ENCODE results near the gene FOXK1.

The FOXK1 gene

GRCh38 chr7:4766666-4767519, 84.8 kb downstream of the FOXK1 start:
- no peak for DNase-seq

- no peak for DNase-seq
Observed at GRCh38 chr7:4768597-4769569, 86.8 kb downstream of the FOXK1 start.

GRCh38 chr7:4769761-4770160, 87.7 kb downstream of the FOXK1 start:
- DNase-seq: no peak

- no peak for DNase-seq
Observed at GRCh38 chr7:4770886-4771285, 88.8 kb downstream of the FOXK1 start.

- no peak for DNase-seq
Observed at GRCh38 chr7:4771737-4772136, 89.6 kb downstream of the FOXK1 start.

- no peak for DNase-seq
Observed at GRCh38 chr7:4772306-4772705, 90.2 kb downstream of the FOXK1 start.

DNA sequence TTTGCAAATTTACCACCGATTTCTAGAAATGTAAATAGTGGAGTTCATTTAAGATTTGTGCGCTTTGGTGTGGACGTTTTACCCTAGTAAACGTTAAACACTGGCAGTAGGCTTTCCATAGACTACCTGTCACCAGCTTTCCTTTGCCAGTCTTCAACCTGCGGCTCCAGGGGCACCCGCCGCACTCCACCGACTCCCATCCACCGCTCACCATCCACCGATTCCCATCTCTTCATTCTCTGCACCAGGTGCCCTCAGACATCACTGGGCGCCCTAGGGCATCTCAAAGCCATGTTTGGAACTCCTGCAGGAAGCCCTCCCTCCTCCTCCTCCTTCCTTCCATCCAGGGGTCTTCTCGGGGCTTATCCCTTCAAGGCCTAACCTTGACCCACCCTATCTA, 91.9 kb downstream of the FOXK1 start:
- no peak for DNase-seq

DNA sequence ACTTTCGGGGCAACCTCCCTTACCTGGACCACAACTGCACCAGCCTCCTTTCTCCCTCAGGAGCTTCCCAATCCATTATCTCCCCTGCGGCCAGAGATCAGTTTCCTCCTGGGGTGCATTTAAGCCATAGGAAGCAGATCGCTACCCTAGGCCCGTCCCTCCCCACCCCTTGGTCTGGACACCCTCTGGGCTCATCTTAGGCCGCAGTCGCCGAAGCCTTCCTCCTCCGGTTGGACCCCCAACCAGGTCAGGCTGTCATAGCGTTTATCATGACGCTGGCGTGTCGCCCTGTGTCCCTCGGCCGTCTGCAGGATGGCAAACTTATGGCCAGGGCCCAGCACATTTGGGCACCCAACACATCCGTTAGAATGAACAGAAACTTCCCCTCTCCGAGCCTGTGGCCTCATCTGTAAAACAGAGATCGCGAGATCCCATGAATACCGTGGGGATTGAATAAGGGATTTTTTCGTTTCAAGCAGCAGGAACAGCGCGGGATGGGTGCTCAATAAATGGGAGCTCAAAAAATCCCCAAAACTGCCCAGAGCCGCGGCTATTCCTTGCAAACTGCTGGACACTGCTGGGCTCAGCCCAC, 92.7 kb downstream of the FOXK1 start:
- DNase-seq: no peak

DNA sequence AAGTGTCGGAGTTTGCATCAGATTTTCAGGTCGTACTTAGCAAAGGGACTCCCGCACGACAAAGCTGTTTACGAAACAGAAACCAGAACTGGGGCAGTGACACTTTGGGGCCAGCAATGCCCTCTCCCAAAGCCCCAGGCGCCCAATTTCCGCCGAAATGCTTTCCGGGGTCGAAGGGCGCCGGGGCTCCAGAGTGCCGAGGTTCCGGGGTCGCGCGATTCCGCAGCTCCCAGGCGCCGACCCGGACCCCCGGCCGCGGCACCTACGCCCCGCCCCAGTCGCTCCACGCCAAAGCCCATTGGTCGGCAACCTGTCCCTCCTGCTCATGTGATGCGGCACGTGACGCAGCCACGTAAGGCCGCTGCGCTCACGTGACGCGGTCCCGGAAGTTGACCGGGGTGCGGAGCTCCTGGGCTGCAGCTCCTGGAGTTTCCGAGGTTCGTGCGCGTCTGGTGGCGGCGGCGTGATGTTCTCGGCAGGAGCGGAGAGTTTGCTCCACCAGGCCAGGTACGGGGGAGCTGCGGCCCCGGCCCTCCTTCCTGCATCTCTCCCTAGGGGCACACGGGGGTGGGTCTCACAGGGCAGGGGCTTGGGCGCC, 93.3 kb downstream of the FOXK1 start, which contains the start of gene AP5Z1:
TSS of gene AP5Z1 (plus strand) at position 374 of the 598 bp plus-strand sequence. CDS start at position 467, 93 bp downstream.
- DNase-seq: peak; percentile 84 to 93 (median 86)

DNA sequence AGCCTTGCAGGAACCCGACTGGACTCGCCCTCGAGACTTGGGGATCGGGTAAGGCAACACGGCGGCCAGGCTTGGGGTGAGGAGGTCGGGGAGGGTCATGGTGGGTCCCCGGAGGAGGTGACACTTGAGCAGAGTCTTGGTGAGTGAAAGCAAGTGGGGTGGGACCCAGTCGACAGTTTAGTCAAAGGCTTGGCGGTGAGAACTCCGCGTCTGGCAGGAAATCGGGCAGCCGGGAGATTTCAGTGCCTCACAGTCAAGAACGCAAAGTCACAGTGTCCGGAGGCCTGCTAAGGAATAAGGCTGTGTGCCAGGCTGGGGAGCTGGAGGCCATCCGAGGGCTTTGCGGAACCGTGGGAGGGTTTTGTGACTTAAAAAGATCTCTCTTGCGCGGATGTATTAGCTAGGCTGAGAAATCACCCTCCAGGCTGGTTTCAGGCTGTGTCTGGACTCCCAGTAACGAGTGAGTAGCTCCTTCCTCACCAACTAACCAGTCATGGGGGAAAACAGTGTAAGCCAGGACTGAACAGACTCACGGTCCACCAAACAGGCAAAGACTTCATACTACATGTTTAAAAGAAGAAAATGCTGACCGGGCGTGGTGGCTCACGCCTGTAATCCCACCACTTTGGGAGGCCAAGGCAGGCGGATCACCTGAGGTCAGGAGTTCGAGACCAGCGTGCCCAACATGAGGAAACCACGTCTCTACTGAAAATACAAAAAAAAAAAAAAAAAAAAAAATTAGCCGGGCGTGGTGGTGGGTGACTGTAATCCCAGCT, 93.9 kb downstream of the FOXK1 start:
- DNase-seq: peak in 2 of 4 experiments; percentile 50

DNA sequence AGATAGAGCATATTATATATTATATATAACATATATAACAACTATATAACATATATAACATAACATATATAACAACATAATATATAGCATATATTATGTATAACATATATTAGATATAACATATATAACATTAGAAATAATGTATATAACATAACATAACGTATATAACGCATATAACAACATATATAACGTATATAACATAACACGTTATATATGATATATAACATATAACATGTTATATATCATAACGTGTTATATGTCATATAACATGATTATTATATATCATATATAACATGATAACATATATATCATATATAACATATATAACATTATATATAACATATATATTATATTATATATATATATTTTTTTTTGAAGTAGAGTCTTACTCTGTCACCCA, 97.0 kb downstream of the FOXK1 start:
- no peak for DNase-seq

- no peak for DNase-seq
Observed at GRCh38 chr7:4781366-4782069, 99.4 kb downstream of the FOXK1 start.

- DNase-seq: no peak
Observed at GRCh38 chr7:4782333-4783291, 100.5 kb downstream of the FOXK1 start.

GRCh38 chr7:4783292-4783652, 101.2 kb downstream of the FOXK1 start:
- DNase-seq: no peak

- no peak for DNase-seq
Observed at GRCh38 chr7:4783762-4784351, 101.8 kb downstream of the FOXK1 start.

DNA sequence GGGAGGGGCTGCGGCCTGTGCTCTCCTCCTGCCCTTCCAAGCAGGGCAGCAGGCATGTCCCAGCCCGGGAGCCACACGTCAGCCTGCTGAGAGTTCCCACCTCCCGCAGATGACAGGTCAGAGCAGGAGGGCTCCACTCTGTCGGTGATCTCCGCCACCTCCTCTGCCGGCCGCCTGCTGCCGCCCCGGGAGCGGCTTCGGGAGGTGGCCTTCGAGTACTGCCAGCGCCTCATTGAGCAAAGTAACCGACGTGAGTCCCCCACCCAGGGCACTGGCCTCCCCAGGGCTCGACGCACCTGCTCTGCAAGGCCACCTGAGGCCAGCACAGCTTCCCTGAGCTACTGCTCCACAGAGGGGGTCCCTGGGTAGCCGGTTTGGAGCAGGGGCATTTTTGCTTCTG, 102.7 kb downstream of the FOXK1 start:
- no peak for DNase-seq

DNA sequence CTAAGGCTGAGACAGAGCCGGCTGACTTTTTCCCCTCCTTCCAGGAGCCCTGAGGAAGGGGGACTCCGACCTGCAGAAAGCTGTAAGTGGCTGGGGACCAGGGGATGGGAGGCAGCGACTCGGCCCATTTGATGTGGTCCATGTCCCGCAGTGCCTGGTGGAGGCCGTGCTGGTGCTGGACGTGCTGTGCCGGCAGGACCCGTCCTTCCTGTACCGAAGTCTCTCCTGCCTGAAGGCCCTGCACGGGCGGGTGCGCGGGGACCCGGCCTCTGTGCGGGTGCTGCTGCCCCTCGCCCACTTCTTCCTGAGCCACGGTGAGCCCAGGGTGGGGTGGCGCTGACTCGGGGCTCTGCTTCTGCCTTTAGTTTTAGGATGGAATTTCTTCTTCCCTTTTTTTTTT, 103.3 kb downstream of the FOXK1 start:
- DNase-seq: no peak

DNA sequence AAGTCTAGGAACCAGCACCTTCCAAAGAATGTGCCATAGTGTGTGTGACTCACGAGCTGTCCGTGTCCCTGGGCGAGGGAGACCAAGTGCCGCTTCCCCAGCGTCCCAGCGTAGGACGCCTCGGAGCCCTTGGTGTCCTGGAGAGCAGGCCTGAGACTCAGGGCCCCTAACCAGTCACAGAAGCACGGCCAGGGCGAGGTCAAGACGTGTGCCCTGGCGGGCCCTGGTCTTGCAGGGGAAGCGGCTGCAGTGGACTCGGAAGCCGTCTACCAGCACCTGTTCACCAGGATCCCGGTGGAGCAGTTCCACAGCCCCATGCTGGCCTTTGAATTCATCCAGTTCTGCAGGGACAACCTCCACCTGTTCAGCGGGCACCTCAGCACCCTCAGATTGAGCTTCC, 103.9 kb downstream of the FOXK1 start:
- no peak for DNase-seq

- no peak for DNase-seq
Observed at GRCh38 chr7:4787541-4787940, 105.4 kb downstream of the FOXK1 start.
